Activated CD4-positive, alpha-beta T cell treated with anti-CD3 and anti-CD28 coated beads, Interleukin-2, amount 50 U/mL, for 1 hour (primary cell): Measurements from ENCODE around the gene COL16A1.
A peak's percentile ranks its signal among the peaks of the same experiment; 100 is the strongest.

ENCODE experiments used
- DNase-seq: peaks from one replicate; pipeline ENCODE4 v3.0.0-alpha.2; 2020

Gene COL16A1

GRCh38 chr1:31703431-31704270 lies at the start of gene COL16A1:
Gene COL16A1 (minus strand): TSS chr1:31704017. CDS start chr1:31702193, 1,824 bp downstream.
- no peak for DNase-seq

DNA sequence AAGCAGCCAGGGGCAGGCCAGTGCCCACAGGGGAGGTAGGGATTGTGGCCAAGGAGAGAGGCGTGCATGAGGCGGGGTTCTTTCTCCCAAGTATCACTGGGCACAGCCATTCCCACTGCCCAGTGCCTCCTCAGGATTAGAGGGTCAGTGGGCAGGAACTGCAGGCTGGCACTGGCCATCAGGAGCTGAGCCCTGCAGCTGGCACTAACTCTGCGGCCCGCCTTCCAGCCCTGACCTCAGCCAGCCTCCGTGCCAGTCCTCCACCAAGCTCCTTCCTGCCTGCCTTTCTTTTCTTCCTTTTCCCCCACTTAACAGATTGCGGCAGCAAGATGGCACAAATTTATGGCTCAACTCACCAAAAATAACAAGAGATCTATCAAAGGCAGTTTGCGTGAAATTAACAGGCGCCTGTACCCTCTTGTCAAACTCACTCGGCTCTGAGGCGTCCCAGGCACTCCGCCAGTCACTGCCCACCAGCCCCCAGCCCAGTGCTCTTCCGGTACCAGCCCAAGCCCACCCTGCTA lies 49.2 kb upstream of the COL16A1 start:
- no peak for DNase-seq

DNA sequence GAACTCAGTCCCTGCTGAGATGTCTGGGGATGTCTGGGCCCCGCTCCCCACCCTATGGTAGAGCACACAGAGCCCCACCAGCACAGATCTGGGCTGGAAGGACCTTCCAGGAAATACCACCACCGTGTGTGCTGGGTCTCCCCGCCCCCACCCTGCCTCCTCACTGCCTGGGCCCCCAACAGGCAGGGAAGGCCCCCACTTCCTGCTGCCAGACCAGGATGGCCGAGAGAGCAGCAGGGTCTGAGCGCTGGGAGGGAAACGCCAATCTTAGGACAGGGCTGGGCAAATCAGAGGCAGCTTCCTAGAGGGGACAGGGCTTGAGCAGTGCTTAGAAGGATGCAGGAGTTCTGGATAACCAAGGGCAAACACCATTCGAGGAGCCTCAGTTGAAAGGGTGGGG lies 48.4 kb upstream of the COL16A1 start:
- DNase-seq: no peak

DNA sequence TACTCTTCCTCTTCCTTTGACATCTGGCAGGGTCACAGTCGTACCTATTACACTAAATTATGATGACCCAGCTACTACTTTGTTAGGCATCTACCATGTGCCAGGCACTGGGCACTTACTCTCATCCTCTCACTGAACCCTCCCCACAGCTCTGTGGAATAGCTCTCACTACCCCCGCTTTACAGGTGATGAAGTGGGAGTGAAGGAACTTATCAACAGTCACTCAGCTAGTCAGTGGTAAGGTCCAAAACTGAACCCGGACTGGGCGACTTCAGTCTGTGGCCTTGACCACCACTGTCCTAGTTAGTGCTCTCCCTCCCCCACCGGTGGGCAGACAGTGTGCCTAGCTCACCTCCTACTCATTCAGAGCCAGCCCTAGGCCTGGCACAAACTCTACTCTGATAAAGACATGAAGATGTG lies 48.0 kb upstream of the COL16A1 start:
- no peak for DNase-seq

- DNase-seq: no peak
Measured at GRCh38 chr1:31750858-31751510, 47.2 kb upstream of the COL16A1 start.

DNA sequence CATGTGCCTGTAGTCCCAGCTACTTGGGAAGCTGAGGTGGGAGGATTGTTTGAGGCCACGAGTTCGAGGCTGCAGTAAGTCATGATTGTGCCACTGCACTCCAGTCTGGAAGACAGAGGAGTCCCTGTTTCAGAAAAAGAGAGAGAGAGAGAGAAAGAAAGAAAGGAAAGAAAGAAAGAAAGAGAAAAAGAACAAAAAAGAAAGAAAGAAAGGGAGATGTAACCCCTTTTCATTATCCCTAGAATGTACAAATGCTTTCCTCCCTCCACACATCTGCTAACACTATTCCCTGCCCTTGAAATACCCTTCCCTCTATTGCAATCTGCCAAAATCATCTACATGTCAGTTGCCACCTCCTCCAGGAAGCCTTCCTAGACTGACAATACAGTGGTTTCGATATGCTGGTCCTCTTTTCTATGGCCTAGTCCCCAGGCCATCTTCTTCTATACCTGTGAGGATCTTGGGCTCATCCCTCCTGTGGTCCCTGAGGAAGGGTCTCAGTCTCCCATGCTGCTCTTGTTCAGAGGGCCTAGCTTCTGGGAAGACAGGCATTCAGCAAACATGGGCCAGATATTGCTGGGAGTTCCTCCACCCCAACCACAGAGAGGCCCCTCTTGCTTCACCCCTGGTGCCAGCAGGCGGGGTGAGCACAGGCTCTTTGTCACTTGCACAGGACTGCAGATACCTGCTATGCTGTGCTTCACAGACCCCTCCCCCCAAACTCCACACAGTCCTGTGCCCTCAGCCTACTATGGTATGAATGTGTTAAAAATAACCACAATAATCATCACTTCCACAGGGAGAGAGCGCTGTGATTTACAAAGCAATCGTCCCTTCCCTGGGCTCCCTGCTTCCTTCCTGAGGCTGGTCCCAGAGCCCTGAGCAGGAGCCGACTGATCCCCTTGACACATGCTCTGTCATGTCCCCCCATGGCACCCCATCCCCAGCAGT lies 46.2 kb upstream of the COL16A1 start:
- DNase-seq: no peak

- DNase-seq: no peak
Measured at GRCh38 chr1:31748365-31748764, 44.5 kb upstream of the COL16A1 start.

DNA sequence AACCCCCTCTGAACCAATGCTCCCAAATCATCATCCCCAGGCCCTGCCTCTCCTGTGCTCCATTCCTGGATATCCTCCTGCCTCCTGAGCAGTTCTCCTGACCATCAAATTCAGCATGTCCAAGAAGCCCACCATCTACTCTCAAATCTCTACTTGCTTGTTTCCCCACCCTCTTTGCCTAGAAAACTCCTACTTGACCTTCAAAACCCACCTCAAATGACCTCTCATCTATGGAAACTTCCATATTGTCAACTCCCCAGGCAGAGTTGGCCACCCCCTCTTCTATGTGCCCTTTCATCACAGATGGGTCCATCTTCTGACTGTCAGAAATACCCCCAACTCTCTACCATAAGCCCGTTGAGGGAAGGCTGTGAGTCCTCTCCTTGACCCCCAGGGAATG lies 43.5 kb upstream of the COL16A1 start:
- DNase-seq: no peak

DNA sequence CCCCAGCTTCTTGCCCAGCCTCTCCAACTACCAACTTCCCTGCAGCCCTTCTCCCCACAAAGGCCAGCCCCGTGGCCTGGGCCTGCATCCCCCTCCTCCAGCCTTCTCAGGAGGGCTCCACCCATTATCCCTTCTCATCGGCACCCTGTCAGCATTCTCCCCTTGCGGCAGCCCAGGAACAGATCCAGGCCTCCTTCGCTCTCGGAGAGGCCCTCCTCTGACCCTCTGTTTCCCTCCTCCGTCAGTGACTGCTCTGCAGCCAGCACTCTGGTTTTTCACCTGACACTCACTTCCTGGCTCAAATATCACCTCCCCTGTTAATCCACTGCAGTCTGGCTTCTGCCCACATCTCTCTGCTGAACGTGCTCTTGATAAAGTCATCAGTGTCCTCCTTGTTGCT lies 42.9 kb upstream of the COL16A1 start:
- no peak for DNase-seq

DNA sequence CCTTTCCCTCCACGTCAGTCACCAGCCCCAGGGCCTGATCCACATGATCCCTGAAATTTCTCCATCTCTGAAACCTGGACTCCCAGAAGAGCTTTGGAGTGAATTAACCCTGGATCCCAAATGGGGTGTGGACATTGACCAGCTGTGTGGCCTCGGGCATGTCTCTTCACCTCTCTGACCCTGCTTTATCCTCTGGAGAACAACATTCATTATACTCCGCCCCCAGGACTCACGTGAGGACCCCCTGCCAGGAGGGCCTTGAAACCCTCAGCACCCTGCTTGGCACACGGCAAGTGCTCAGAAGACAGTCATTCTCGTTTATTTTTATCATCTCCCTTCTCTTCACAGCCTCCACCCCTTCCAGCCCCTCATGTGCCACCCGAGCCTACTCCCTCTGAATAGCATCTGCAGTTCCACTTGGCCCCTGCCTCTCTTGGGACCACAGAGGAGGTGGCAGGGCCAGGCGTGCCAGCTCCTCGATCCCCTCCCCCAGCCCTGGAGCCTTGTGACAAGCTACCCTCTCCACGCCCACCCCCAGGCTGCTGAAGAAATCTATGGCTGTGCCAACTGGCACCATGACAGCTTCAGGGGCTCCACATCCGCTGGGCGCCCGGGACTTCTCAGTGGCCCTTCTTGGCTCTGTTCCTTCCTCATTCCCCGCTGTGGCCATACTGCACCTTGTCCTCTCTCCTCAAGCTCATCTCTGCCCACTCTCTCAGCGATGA lies 42.3 kb upstream of the COL16A1 start:
- no peak for DNase-seq

- peak; percentile 47 for DNase-seq
Measured at GRCh38 chr1:31745096-31745945, 41.5 kb upstream of the COL16A1 start.

- no peak for DNase-seq
Measured at GRCh38 chr1:31744165-31744888, 40.5 kb upstream of the COL16A1 start.

DNA sequence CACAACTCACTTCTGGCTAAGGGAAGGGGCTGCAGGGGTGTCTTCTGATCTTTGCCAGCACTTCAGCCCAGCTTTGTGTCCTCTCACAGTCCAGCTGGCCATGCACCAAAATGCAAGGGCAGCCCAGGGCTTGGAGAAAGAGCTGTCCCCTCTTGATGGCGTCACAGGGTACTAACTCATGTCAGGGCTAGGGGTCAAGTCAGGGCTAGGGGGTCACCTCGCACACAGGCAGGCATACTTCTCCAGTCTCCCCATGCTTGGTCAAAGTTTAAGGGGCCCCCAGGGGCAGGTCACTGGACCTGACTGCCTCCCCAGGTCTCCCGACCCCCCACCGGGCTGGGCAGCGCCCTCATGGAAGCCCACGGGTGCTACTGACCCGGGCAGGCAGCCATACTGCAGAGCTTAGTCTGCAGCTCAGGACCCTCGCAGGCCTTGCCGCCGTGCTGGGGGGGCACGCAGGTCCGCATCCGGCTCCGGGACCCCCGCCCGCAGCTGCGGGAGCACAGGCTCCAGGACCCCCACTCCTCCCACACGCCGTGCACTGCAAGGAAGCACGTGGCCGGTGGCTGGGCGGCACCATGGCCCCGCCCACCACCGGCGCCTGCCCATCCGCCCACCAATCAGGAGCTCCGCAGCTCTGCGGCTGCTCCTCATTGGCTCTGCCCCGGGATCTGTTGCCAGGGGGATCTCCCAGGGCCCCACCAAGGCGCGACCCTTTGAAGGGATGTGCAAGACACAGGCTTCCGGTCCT lies 38.8 kb upstream of the COL16A1 start:
- DNase-seq: no peak

DNA sequence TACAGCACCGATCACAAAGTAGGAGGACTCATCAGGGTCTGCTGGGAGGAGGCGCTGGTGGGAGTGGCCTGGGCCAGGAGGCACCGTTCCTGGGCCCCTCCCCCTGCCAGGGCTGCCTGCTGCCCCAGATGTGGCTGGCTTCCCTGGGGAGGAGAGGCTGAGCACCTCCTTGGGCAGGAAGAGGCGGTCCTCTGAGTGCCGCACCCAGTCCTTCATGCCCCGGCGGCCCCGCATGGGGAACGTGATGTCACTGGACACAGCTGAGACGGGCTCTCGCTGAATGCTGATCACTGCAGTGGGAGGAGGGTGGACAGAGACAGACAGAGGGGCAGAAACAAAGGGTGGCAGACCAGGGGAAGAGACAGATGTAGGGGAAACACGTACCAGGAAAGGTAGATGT lies 35.5 kb upstream of the COL16A1 start:
- DNase-seq: no peak

GRCh38 chr1:31736675-31737074 lies 32.9 kb upstream of the COL16A1 start:
- DNase-seq: peak; percentile 24

GRCh38 chr1:31735571-31735970 lies 31.8 kb upstream of the COL16A1 start:
- DNase-seq: no peak

DNA sequence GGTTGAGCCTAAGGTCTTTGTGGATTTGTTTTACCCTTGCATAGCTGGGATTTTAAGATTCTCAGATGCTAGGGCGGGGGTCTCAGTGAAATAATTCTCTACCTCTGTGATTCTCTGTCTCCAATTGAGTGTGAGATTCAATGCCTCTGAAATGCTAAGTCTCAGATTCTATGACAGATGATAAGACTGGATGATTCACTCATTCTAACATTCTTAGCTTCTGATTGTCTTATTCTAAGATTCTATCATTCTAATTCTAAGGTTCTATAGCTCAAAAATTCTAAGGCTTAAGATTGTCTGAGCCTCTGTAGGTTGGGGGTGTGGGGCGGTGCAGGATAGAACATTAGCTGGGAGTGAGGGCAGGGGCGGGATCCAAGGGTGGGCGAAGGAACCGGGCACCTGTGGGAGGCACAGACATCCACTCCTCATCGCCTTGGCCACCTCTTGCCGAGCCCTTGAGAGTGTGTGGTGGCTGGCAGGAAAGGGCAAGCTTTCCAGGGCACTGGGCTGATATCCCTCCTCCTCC lies 30.8 kb upstream of the COL16A1 start:
- DNase-seq: no peak

- no peak for DNase-seq
Measured at GRCh38 chr1:31733389-31734219, 29.8 kb upstream of the COL16A1 start.
